GM19372 (cell line): ENCODE measurements around the gene RASIP1.
"Not testable (repeated sequence)": the region's sequence is repeated elsewhere in the genome, so short reads cannot be mapped to it uniquely, and the experiment has no call there.

Experiments
- ATAC-seq: cut with Tn5 transposase; IDR thresholded peaks from one replicate; pipeline ENCODE4 v1.9.1; 2021; ENCODE audit warnings: mild to moderate bottlenecking, low read depth, moderate library complexity; ENCODE audit not compliant: unreplicated experiment

The RASIP1 gene, protein sequence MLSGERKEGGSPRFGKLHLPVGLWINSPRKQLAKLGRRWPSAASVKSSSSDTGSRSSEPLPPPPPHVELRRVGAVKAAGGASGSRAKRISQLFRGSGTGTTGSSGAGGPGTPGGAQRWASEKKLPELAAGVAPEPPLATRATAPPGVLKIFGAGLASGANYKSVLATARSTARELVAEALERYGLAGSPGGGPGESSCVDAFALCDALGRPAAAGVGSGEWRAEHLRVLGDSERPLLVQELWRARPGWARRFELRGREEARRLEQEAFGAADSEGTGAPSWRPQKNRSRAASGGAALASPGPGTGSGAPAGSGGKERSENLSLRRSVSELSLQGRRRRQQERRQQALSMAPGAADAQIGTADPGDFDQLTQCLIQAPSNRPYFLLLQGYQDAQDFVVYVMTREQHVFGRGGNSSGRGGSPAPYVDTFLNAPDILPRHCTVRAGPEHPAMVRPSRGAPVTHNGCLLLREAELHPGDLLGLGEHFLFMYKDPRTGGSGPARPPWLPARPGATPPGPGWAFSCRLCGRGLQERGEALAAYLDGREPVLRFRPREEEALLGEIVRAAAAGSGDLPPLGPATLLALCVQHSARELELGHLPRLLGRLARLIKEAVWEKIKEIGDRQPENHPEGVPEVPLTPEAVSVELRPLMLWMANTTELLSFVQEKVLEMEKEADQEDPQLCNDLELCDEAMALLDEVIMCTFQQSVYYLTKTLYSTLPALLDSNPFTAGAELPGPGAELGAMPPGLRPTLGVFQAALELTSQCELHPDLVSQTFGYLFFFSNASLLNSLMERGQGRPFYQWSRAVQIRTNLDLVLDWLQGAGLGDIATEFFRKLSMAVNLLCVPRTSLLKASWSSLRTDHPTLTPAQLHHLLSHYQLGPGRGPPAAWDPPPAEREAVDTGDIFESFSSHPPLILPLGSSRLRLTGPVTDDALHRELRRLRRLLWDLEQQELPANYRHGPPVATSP

DNA sequence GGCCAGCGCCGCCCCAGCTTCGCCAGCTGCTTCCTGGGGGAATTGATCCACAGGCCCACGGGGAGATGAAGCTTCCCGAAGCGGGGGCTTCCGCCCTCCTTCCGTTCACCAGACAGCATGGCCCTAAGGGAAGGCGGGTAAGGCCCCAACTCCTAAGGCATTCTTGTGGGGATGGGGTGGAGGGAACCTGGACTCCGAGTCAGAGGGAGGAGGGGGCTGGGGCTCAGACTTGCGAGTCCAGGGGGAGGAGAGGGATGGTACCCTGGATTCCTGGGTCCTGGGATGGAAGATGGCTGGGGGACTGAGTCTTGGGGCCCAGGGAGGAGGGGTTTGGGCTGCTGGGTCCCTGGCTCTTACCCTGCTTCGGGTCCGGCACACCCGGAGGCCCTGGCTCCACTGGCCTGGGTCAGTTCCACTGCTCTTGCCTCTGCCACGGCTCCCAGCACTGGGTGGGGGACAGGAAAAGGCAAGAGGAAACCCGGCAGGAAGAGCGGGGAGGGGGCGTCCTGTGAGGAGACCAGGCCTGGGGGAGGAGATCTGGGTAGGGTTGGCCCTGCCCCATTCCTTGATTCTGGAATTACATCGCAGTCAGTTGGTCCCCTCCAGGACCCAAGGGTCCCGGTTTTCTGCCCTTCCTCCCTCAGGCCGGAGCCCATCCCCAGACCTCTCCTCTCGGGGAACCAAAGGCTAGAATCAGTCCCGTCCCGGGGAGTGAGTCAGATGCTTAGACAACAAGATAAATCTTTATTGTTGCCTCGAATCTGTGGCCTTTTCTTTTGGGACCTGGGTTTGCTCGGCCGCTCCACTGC, at the start of gene RASIP1:
RASIP1 (minus strand) TSS at position 447 of the 809 bp plus-strand sequence; CDS start at position 119, 328 bp downstream.
- ATAC-seq: no peak

DNA sequence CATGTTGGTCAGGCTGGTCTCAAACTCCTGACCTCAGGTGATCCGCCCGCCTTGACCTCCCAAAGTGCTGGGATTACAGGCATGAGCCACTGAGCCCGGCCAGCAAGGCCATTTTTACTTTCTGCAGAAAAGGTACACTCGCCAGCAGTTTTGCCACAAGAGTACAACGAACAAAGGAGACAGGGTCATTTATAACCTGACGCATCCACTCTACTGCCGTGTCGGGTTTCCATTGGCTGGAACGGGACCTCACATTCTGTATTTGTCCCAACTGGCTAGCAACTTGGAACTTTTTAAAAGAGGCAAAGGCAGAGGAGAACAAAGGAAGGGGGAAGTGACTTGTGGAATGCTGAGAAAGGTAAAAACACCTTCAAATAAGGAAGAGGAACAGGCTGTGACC, 46.9 kb upstream of the RASIP1 start:
- ATAC-seq: not testable (repeated sequence)

DNA sequence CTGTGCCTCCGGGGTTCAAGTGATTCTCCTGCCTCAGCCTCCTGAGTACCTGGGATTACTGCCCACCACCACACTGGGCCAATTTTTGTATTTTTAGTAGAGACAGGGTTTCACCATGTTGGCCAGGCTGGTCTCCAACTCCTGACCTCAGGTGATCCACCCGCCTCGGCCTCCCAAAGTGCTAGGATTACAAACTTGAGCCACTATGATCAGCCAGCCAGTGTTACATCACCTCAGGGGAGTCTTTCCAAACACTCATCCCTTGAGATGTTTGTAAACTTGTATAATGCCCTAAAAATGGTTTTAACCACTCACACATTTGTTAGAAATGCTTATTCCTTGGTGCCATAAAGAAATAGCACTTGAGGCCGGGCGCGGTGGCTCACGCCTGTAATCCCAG, 46.0 kb upstream of the RASIP1 start:
- not testable (repeated sequence) for ATAC-seq

DNA sequence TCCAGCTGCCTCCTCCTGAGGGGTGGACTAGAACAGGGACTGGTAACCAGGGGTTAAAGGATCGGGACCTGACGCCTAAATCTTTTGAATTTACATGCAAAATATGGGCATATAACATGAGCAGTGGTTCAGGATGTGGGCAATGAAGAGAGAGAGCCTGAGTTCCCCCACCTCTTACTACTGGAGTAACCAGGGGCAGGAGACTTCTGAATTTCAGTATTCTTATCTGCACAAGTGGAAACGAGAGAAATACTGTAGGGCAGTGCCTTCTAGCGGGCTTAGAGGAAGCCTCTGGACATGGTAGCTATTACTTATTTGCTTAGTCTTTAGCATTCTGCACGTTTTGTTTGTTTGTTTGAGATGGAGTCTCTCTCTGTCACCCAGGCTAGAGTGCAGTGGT, 44.1 kb upstream of the RASIP1 start:
- no peak for ATAC-seq

DNA sequence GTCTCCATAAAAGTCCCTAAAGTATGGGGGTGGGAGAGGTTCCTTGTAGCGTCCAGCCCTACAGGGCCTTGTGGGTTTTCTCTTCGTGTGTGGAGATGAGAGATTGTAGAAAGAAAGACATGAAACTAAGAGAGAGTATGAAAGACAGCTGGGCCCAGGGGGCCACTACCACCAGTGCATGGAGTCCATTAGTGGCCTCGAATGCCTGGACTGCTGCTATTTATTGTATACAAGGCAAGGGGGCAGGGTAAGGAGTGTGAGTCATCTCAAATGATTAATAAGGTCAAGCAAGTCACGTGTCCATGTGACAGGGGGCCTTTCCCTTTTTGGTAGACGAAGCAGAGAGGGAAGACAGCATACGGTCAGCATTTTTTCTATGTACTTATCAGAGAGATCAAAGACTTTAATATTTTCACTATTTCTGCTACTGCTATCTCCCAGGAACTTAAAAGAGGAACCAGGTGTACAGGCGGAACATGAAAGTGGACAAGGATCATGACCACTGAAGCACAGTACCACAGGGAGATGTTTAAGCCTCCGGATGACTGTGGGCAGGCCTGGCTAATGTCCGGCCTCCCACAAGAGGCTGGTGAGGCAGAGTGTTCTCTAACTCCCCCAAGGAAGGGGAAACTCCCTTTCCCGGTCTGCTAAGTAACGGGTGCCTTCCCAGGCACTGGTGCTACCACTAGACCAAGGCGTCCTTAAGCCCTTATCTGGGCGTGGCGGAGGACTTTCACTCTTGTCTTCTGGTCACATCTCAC, 40.4 kb upstream of the RASIP1 start:
- no peak for ATAC-seq

DNA sequence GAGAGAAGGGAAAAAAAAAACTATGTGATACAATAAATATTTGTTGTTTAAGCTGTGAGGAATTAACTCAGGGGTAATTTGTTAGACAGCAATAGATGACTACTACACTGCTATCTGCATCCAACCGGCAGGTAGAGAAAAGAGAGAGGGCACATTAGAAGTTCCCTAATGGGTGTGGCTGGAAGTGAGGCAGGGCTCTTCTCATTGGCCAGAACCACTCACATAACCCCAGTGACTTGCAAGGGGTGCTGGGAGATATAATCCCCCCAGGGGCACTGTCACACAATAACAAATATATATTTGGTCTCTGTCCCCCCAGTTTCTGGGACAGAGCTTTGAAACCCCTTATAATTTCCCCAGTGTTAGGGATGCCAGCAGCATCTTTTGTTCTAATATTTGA, 39.2 kb upstream of the RASIP1 start:
- no peak for ATAC-seq

DNA sequence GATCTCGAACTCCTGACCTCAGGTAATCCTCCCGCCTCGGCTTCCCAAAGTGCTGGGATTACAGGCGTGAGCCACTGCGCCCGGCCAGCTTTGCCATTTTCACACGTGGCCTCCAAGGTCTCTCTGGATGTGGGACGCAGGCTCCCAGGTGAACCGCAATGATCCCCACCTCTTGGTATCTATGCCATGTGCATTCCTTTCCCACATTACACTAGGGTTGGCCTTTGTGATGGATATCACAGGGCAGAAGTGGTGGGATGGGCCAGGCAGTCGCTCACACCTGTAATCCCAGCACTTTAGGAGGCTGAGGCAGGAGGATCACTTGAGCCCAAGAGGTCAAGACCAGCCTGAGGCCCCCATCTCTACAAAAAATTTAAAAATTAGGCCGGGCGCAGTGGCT, 37.3 kb upstream of the RASIP1 start:
- ATAC-seq: no peak

DNA sequence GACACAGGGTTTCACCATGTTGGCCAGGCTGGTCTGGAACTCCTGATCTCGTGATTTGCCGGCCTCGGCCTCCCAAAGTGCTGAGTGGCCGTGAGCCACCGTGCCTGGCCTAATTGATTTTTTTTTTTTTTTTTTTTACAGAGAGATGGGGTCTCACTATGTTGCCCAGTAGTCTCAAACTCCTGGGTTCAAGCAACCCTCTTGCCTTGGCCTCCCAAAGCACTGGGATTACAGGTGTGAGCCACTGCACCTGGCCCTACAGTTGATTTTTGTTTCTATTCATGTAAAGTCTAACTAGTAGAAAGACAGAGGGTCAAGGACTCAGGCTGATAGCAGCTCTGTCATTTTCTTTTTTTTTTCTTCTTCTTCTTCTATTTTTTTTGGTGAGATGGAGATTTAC, 36.7 kb upstream of the RASIP1 start:
- no peak for ATAC-seq

DNA sequence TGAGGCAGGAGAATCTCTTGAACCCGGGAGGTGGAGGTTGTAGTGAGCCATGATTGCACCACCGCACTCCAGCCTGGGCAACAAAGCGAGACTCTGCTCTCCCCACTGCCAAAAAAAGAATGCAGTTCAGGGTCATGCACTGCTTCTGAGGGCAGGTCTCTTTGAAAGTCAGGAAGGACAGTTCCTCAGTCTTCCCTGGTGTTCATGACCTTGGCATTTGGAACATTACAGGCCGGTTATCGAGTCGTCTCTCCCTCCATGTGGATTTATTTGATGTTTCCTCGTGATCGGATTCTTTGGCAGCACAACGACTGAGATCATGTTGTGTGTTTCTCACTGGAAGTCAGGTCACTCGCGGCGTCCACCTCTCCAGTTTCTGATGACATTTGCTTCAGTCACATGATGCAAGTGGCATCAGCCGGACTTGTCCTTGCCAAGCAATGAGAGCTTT, 32.1 kb upstream of the RASIP1 start:
- ATAC-seq: no peak

DNA sequence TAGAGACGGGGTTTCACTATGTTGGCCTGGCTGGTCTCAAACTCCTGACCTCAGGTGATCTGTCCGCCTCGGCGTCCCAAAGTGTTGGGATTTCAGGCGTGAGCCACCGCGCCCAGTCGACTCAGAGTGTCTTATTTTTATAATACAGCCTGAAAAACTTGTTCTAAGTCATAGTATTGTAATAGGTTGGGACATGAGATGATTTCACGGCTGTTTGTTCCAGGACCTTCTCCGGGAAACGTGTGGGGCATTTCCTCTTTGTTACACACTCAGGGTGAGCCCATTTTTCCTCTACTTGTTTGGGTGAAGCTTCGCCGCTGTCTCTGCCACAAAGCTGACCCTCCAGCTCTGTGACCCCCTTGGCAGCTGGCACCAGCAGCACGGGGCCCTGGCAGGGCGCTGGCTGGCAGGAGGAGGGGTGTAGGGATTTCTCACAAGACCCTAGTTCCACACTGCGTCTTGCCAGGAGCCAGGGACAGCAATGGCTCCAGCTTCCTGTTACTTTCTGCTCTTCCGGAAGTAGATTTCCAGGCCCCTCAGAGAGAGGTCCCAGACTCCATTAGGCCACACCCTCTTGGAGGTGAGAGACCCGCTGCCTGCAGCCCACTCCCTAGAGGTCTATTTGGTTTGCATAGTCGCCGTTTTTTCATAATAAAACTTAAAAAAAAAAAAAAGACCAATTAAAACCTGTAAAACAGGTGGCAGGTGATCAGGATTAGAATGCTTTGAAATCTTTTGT, 30.5 kb upstream of the RASIP1 start:
- ATAC-seq: no peak

DNA sequence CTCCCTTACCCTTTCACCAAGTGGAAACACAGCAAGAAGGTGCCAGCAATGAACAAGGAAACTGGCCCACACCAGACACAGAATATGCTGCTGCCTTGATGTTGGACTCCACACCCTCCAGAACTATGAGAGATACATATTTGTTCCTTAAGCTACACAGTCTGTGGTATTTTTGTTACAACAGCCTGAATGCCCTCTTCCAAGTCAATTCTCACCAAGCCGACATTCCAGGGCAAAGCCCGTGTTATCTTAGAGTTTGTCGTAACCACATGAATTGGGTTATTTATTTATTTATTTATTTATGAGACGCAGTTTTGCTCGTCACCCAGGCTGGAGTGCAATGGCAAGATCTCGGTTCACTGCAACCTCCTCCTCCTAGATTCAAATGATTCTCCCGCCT, 29.9 kb upstream of the RASIP1 start:
- ATAC-seq: no peak

DNA sequence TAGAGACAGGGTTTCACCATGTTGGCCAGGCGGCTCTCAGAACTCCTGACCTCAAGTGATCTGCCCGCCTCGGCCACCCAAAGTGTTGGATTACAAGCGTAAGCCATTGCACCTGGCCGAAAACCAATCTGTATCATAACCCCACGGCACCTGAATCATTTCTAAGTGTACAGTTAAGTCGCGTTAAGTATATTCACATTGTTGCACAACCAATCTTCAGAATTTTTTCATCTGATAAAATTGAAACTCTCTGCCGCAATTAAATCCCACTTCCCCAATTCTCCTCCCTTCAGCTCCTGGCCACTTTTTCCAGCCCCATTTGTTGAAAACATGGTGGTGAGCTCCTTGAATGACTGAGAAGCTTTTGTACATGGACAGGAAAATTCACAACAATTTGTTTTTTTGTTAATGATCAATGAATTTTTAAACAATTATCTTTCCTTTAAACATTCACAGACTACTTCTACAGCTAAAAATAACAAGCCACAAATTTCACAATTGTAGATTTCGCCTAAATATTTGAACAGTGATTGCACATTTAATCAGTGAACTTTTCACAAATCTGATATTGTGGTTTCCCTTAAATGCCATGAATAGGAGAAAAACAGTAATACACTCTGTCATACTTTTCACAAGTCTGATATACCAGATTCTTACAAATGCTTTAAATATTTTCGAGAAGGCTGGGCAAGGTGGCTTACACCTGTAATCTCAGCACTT, 28.7 kb upstream of the RASIP1 start:
- no peak for ATAC-seq

DNA sequence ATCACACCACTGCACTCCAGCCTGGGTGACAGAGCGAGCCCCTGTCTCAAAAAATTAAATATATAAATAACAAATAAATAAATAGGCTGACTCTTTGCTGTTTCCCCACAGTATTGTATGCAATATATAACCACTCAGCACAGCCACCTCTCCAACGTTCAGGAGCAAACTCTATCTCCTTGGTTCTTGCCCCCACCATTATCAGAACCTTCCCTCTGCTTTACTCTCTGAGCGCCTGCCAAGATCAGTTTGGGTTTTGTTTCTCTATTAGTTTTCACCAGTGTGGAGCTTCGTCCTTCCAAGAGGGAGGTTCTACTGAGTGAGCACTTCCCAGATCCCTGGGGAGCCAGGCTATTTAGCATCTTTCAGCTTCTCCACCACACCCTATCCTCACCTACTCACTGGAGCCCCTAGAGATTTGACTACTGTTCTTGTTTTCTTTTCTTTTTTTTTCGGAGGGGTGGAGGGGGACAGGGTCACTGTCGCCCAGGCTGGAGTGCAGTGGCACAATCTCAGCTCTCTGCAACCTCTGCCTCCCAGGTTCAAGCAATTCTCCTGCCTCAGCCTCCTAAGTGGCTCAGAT, 27.9 kb upstream of the RASIP1 start:
- not testable (repeated sequence) for ATAC-seq

DNA sequence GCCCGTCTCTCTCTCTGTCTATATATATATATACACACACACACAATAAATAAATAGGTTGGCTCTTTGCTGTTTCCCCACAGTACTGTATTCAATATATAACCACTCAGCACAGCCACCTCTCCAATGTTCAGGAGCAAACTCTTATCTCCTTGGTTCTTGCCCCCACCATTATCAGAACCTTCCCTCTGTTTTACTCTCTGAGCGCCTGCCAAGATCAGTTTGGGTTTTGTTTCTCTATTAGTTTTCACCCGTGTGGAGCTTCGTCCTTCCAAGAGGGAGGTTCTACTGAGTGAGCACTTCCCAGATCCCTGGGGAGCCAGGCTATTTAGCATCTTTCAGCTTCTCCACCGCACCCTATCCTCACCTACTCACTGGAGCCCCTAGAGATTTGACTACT, 25.4 kb upstream of the RASIP1 start:
- not testable (repeated sequence) for ATAC-seq

DNA sequence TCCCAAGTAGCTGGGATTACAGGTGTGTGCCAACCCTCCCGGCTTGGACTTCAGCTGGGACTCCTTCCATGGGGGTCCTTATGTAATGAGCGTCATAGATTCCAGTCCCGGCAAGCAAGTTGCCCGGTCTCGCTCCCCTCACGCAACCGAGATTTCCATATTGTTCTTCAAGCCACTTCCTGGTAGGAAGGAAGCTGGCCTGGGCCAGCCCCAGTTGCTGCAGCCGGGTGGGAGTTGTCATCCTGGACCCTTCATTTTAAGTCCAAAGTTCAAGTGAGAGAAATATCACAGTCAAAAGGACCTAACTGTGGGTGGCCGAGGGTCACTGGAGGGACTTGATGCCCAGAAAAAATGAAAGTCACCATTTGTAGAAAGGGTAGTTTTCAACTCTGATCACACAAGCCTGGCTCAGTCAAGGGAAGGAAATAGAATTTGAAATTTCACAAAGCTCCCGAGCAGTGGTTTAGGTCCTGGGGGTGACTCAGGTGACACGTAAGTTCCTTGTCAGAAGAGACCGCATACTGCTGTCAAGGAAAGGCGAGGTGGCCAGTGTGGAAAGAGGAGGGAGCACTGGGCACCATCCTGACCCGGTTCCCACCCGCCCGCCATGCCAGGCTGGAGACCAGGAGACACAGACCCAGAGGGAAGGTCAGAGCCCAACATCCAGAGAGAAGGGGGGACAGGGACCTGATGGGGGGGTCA, 20.2 kb upstream of the RASIP1 start:
- ATAC-seq: no peak

DNA sequence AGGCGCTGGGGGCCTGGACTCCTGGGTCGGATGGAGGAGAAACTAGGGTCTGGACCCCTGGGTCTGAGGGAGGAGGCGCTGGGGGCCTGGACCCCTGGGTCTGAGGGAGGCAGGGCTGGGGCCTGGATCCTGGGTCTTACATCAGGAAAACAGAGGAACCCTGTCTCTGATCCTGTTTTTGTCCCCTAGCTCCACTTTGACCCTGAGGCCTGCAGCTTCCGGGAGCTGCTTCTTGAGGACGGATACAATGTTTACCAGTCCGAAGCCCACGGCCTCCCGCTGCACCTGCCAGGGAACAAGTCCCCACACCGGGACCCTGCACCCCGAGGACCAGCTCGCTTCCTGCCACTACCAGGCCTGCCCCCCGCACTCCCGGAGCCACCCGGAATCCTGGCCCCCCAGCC, 17.3 kb upstream of the RASIP1 start:
- no peak for ATAC-seq

DNA sequence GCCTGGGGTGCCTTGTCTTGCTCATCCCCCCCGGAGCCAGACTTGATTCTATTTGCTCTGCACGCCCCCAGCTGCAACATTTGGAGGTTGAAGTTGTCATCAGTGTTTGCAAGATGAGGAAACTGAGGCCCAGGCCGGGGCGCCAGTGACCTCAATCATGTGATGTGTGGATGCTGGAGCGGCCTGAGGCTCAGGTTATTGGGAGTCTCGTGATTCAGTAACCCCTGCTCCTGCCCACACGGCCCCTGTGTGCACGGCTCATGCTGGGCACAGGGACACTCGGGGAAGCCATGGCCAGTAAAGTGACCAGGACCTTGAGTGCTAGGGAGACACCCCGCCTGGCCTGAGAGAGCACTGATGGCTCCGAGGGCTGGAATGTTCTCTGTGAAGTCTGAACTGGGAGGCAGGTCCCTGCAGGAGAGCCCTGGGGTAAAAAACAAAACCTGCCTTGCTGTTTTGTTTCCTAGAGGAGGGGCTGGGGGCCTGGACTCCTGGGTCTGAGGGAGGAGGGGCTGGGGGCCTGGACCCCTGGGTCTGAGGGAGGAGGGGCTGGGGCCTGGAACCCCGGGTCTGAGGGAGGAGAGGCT, 16.8 kb upstream of the RASIP1 start:
- no peak for ATAC-seq
